Liver (tissue), 9 donors: Measurements from ENCODE around the gene SZT2. TPM values are rescaled to one million over a fixed set of nuclear protein-coding genes. Genes with fewer than 3 reads are reported as not detected.
"Not testable (repeated sequence)": the region's sequence is repeated elsewhere in the genome, so short reads cannot be mapped to it uniquely, and the experiment has no call there.

Experiments
- DNase-seq: peaks from one replicate; pipeline ENCODE4 v3.0.0-alpha.2; 2017; ENCODE audit warnings: low spot score
- H3K27ac ChIP-seq, 2 donors: one replicate each; pipeline ENCODE4 v1.7.0; 2013; ENCODE audit warnings: inconsistent platforms in 2 of 2, low read length in 2 of 2, control low read depth in 1 of 2, low read depth in 1 of 2, mild to moderate bottlenecking in 1 of 2
- H3K27me3 ChIP-seq, 4 donors: one replicate each; pipeline versions ENCODE4 v1.6.1 to v1.7.0; 2013; ENCODE audit warnings: low read length in 3 of 4, inconsistent platforms in 1 of 4, mild to moderate bottlenecking in 1 of 4, moderate library complexity in 1 of 4; ENCODE audit not compliant: control insufficient read depth in 4 of 4, insufficient read depth in 4 of 4
- H3K36me3 ChIP-seq, 4 donors: one replicate each; pipeline versions ENCODE4 v1.6.1 to v1.7.0; 2013; ENCODE audit warnings: low read length in 3 of 4, mild to moderate bottlenecking in 3 of 4, low read depth in 1 of 4, moderate library complexity in 1 of 4; ENCODE audit not compliant: control insufficient read depth in 4 of 4, insufficient read depth in 3 of 4
- H3K4me1 ChIP-seq, 4 donors: one replicate each; pipeline versions ENCODE4 v1.6.1 to v1.7.0; 2013; ENCODE audit warnings: low read length in 3 of 4, mild to moderate bottlenecking in 3 of 4, moderate library complexity in 1 of 4; ENCODE audit not compliant: control insufficient read depth in 4 of 4, insufficient read depth in 4 of 4
- H3K4me3 ChIP-seq, 3 donors: one replicate each; pipeline versions ENCODE4 v1.6.1 to v1.7.0; 2013; ENCODE audit warnings: low read length in 3 of 3, control low read depth in 1 of 3, low read depth in 1 of 3, mild to moderate bottlenecking in 1 of 3
- H3K9ac ChIP-seq, 2 donors: one replicate each; pipeline ENCODE4 v1.7.0; 2013; ENCODE audit warnings: low read length in 2 of 2, mild to moderate bottlenecking in 2 of 2, moderate library complexity in 2 of 2, control low read depth in 1 of 2, low read depth in 1 of 2
- H3K9me3 ChIP-seq, 4 donors: one replicate each; pipeline versions ENCODE4 v1.6.1 to v1.7.0; 2013; ENCODE audit warnings: low read length in 3 of 4; ENCODE audit not compliant: control insufficient read depth in 4 of 4
- ATF3 ChIP-seq: IDR thresholded peaks from 2 replicates; pipeline ENCODE4 v1.6.1; 2016; ENCODE audit warnings: antibody characterized with exemption
- EGR1 ChIP-seq, 2 donors: IDR thresholded peaks; 2 replicates each; pipeline ENCODE4 v1.6.1; 2016 to 2018; ENCODE audit warnings: antibody characterized with exemption in 2 of 2, low read depth in 2 of 2
- FOXA2 ChIP-seq: IDR thresholded peaks from 2 replicates; pipeline ENCODE4 v1.6.1; 2016; ENCODE audit warnings: antibody characterized with exemption
- GABPA ChIP-seq, 2 donors: IDR thresholded peaks in 1 of 2; conservative IDR thresholded peaks in 1 of 2; 2 replicates each; pipeline ENCODE4 v1.6.1; 2016; ENCODE audit warnings: antibody characterized with exemption in 2 of 2, mild to moderate bottlenecking in 1 of 2, moderate library complexity in 1 of 2
- HNF4A ChIP-seq, 2 donors: conservative IDR thresholded peaks; 2 replicates each; pipeline ENCODE4 v1.6.1; 2016; ENCODE audit warnings: antibody characterized with exemption in 2 of 2, mild to moderate bottlenecking in 2 of 2
- JUND ChIP-seq, 2 donors: IDR thresholded peaks; 2 replicates each; pipeline ENCODE4 v1.6.1; 2016; ENCODE audit warnings: antibody characterized with exemption in 2 of 2
- MAX ChIP-seq: IDR thresholded peaks from 2 replicates; pipeline ENCODE4 v1.6.1; 2016; ENCODE audit warnings: antibody characterized with exemption
- NR2F2 ChIP-seq: IDR thresholded peaks from 2 replicates; pipeline ENCODE4 v1.6.1; 2016; ENCODE audit warnings: antibody characterized with exemption
- RAD21 ChIP-seq, 2 donors: IDR thresholded peaks; 2 replicates each; pipeline ENCODE4 v1.6.1; 2016; ENCODE audit warnings: antibody characterized with exemption in 2 of 2, mild to moderate bottlenecking in 2 of 2
- REST ChIP-seq: IDR thresholded peaks from 2 replicates; pipeline ENCODE4 v1.6.1; 2016; ENCODE audit warnings: antibody characterized with exemption, mild to moderate bottlenecking
- RXRA ChIP-seq, 2 donors: IDR thresholded peaks; 2 replicates each; pipeline ENCODE4 v1.6.1; 2017 to 2018; ENCODE audit warnings: antibody characterized with exemption in 2 of 2, mild to moderate bottlenecking in 1 of 2
- SP1 ChIP-seq: IDR thresholded peaks from 2 replicates; pipeline ENCODE4 v1.6.1; 2018; ENCODE audit warnings: antibody characterized with exemption, mild to moderate bottlenecking
- TAF1 ChIP-seq: conservative IDR thresholded peaks from 2 replicates; pipeline ENCODE4 v1.6.1; 2016; ENCODE audit warnings: antibody characterized with exemption, mild to moderate bottlenecking
- WGBS: extraction: QIAGEN DNeasy Blood & Tissue Kit; methylation state at CpG from one replicate; pipeline ENCODE4 v1.1.7; 2013; 5-methylcytosine and 5-hydroxymethylcytosine counted together
- polyA plus RNA-seq, 2 donors: library from polyadenylated mRNA; stranded (reverse) in 1 of 2; unstranded in 1 of 2; fragments of 200-250 nt in 1 of 2; fragments of >200 nt in 1 of 2; fragmentation: Nextera tagmentation in 1 of 2; extraction: Ambion mirVana in 1 of 2; gene quantifications; one replicate each; pipeline versions ENCODE4 v1.2.1 to v1.2.3, GENCODE V29; 2013 to 2015
- total RNA-seq, 2 donors: library from RNA; depleted of rRNA; stranded (reverse); fragments of >200 nt; gene quantifications; one replicate each; pipeline ENCODE4 v1.2.3, GENCODE V29; 2014
- donor health status: healthy.
- donor health status: healthy.
- donor health status: healthy.
- donor health status: healthy.
- donor health status: healthy.

SZT2 gene
- total and polyA plus RNA-seq, 4 donors, result 4.8 to 31.0 (median 11.9) TPM

- TF ChIP-seq REST, result no peak
- TF ChIP-seq GABPA (IDR thresholded peaks at IDR 0.05 in 1 of 2, conservative IDR thresholded peaks at IDR 0.05 in 1 of 2), result no peak
- TF ChIP-seq RXRA (IDR thresholded peaks at IDR 0.05), result no peak
- no peak for TF ChIP-seq FOXA2
- TF ChIP-seq EGR1 (IDR thresholded peaks at IDR 0.05; ENCODE audit: low read depth in 2 of 2), result no peak
- TF ChIP-seq RAD21 (IDR thresholded peaks at IDR 0.05), result no peak
- no peak for TF ChIP-seq HNF4A (conservative IDR thresholded peaks at IDR 0.05)
- no peak for TF ChIP-seq MAX
- TF ChIP-seq ATF3, result no peak
- no peak for TF ChIP-seq TAF1
- no peak for TF ChIP-seq SP1
Observed at GRCh38 chr1:43469932-43470331, 80.2 kb downstream of the SZT2 start (continued).

- no peak overlapping the region for H3K9ac ChIP-seq
- H3K4me1 ChIP-seq, result no peaks in the 10 kb centered on the region
- H3K27ac ChIP-seq, result no peak overlapping the region
- H3K27me3 ChIP-seq, result no peaks in the 10 kb centered on the region
- no peaks in the 10 kb centered on the region for H3K9me3 ChIP-seq
- no peak for TF ChIP-seq JUND (IDR thresholded peaks at IDR 0.05)
- no peaks in the 10 kb centered on the region for H3K36me3 ChIP-seq
- WGBS, result 92% methylated on average over 5 of the region's 5 CpGs
- no peak for DNase-seq
- H3K4me3 ChIP-seq, result no peak overlapping the region
Observed at GRCh38 chr1:43472087-43472462, 82.4 kb downstream of the SZT2 start.

- H3K9me3 ChIP-seq, H3K9ac ChIP-seq, H3K4me1 ChIP-seq, H3K4me3 ChIP-seq, DNase-seq, H3K36me3 ChIP-seq, H3K27me3 ChIP-seq, H3K27ac ChIP-seq: not testable (repeated sequence)
- WGBS, result 79% methylated on average over 5 of the region's 6 CpGs
- TF ChIP-seq REST, result peak; percentile 69
- TF ChIP-seq JUND (IDR thresholded peaks at IDR 0.05), result peak in 1 of 2 donors; percentile 16
- peak; percentile 22 for TF ChIP-seq NR2F2
Observed at GRCh38 chr1:43472463-43473151, 82.9 kb downstream of the SZT2 start.
